Body of pancreas (tissue), 4 donors: Measurements from ENCODE around the gene CYP26C1. TPM values are rescaled to one million over a fixed set of nuclear protein-coding genes. Genes with fewer than 3 reads are reported as not detected.

ENCODE experiments used
- ATAC-seq: fragments of 150-250 bp; one replicate; pipeline ENCODE4 v1.9.1; 2016
- DNase-seq, 4 donors: peaks; one replicate each; pipeline ENCODE4 v3.0.0-alpha.2; 2019
- H3K27ac ChIP-seq, 4 donors: fragments of 200-600 bp; sonication (generic); 1 replicate in 3 of 4; 2 replicates in 1 of 4; pipeline versions ENCODE4 v1.5.1 to v1.6.1; 2016 to 2019; ENCODE audit warnings: mild to moderate bottlenecking in 1 of 4, mixed read lengths in 1 of 4, moderate library complexity in 1 of 4
- H3K27me3 ChIP-seq, 2 donors: fragments of 200-600 bp; sonication (generic); one replicate each; pipeline ENCODE4 v1.6.0; 2016; ENCODE audit warnings: mild to moderate bottlenecking in 1 of 2
- H3K36me3 ChIP-seq, 2 donors: fragments of 200-600 bp; sonication (generic); replicated peaks in 1 of 2; 2 replicates each; pipeline ENCODE4 v1.5.1; 2016; ENCODE audit warnings: low read depth in 2 of 2; ENCODE audit not compliant: insufficient read depth in 1 of 2
- H3K4me1 ChIP-seq: fragments of 200-600 bp; sonication (generic); one replicate; pipeline ENCODE4 v1.6.0; 2016
- H3K4me3 ChIP-seq, 2 donors: fragments of 200-600 bp; sonication (generic); 1 replicate in 1 of 2; 2 replicates in 1 of 2; pipeline ENCODE4 v1.5.1; 2016 to 2019
- H3K9me3 ChIP-seq, 3 donors: fragments of 200-600 bp; sonication (generic); 1 replicate in 2 of 3; 2 replicates in 1 of 3; pipeline ENCODE4 v1.5.1; 2016
- POLR2A ChIP-seq, 3 donors: fragments of 450-650 bp; IDR thresholded peaks; one replicate each; pipeline ENCODE4 v1.6.1; 2016; ENCODE audit warnings: antibody characterized with exemption in 3 of 3, mild to moderate bottlenecking in 2 of 3
- WGBS, 2 donors: methylation state at CpG; one replicate each; pipeline ENCODE4 v1.1.5; 2017; 5-methylcytosine and 5-hydroxymethylcytosine counted together
- intact Hi-C: fragments of 100-400 bp; cut with DNase I; formaldehyde crosslinking; loops from one replicate; pipeline ENCODE4 v1.15.1; 2023
- total RNA-seq, 2 donors: library from RNA; depleted of rRNA; stranded (reverse); fragments of >200 nt; gene quantifications; one replicate each; pipeline ENCODE4 v1.1.0, GENCODE V29; 2016
- TF ChIP-seq, protein P1 (sequence below), 7 experiments: fragments of 450-650 bp in 4 of 7; fragments of 200-600 bp in 3 of 7; sonication (generic) in 3 of 7; IDR thresholded peaks; one replicate each; pipeline ENCODE4 v1.5.1; 2016 to 2019; ENCODE audit warnings: antibody characterized with exemption in 7 of 7

Gene CYP26C1
- total RNA-seq, 2 donors from 2014 or later, result 0.33 to 0.52 TPM

DNA sequence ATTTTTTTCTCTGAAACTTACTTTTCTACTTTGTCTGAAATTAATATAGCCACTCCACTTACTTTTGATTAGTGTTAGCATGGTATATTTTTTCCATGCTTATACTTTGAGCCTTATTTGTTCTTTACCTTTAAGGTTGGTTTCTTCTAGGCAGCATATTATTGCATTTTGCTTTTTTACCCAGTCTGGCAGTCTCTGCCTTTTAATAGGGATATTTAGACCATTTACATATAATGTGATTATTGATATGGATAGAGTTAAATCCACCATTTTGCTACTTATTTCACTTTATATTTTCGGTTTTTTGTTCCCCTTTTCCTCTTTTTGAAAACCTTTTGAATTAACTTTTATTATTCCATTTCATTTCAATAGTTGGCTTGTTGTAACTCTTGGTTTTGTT lies 43.4 kb downstream of the CYP26C1 start:
- TF ChIP-seq, protein P1, sequence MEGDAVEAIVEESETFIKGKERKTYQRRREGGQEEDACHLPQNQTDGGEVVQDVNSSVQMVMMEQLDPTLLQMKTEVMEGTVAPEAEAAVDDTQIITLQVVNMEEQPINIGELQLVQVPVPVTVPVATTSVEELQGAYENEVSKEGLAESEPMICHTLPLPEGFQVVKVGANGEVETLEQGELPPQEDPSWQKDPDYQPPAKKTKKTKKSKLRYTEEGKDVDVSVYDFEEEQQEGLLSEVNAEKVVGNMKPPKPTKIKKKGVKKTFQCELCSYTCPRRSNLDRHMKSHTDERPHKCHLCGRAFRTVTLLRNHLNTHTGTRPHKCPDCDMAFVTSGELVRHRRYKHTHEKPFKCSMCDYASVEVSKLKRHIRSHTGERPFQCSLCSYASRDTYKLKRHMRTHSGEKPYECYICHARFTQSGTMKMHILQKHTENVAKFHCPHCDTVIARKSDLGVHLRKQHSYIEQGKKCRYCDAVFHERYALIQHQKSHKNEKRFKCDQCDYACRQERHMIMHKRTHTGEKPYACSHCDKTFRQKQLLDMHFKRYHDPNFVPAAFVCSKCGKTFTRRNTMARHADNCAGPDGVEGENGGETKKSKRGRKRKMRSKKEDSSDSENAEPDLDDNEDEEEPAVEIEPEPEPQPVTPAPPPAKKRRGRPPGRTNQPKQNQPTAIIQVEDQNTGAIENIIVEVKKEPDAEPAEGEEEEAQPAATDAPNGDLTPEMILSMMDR (IDR thresholded peaks at IDR 0.05), result no peak
- no peak for TF ChIP-seq POLR2A (IDR thresholded peaks at IDR 0.05)
- Histone ChIP-seq H3K9me3 (no peaks in the 10 kb centered on the region), H3K27me3 (no peaks in the 10 kb centered on the region), H3K4me3 (no peak overlapping the region), H3K4me1 (no peaks in the 10 kb centered on the region), H3K36me3 (no peaks in the 10 kb centered on the region), H3K27ac (no peak overlapping the region)
- 43 to 46% methylated on average over 1 of the region's 1 CpG for WGBS, 2 donors
- no peak for DNase-seq
- ATAC-seq, result no peak
- intact Hi-C loops, result no loop called here

DNA sequence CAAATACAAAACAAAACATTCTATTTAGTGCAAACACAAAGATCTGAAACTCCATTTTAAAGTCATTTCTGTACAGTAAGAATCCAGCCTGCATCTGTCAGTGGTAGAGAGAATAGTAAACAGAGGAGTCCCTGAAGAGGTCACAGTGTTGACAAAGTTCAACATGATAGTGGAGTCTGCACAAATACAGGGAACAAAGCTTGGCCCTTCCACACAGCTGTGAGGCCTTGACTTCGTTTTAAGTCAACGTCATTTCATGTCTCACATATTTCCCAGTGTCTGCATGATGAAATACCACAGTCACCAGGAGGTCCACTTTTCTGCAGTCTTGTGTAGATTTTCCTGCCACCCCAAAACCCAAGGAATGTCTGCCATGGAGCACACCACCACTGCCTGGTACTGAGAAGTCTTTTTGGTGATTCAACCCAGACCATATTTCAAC lies 46.1 kb downstream of the CYP26C1 start:
- intact Hi-C loops, result no loop called here
- H3K9me3 ChIP-seq, result no peaks in the 10 kb centered on the region
- H3K27me3 ChIP-seq, result no peaks in the 10 kb centered on the region
- H3K4me3 ChIP-seq, result no peak overlapping the region
- DNase-seq (no peak), ATAC-seq (no peak)
- 36 to 44% methylated on average over 2 of the region's 2 CpGs for WGBS, 2 donors
- no peaks in the 10 kb centered on the region for H3K36me3 ChIP-seq
- H3K4me1 ChIP-seq, result no peaks in the 10 kb centered on the region
- H3K27ac ChIP-seq, result no peak overlapping the region
- no peak for TF ChIP-seq POLR2A (IDR thresholded peaks at IDR 0.05)
- TF ChIP-seq, protein P1 (IDR thresholded peaks at IDR 0.05), result no peak

DNA sequence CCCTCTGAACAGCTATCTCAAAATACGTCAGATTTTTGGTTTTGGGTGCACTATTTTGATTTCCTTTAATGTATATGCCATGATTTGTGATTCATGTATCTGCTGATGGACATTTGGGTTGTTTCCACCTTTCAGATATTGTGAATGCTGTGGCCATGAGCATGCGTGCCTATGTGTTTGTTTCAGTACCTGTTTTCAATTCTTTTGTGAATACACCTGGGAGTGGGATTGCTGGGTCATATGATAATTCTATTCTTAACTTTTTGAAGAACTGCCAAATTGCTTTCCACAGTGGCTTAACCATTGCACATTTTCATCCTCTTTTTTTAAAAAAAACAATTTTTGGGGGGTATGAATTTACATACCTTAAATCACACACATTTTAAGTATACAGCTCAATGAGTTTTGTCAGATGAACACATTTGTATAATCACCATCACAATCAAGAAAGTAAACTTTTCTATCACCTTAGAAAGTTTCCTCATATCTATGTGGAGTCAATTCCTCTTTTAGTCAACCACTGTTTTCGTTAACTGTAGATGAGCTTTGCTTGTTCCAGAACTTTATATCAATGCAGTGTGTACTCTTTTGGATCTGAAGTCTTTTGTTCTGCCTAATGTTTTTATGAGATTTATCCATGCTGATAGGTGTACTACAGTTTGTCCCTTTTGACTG lies 50.0 kb downstream of the CYP26C1 start:
- Histone ChIP-seq H3K27me3 (no peaks in the 10 kb centered on the region), H3K27ac (no peak overlapping the region), H3K9me3 (no peaks in the 10 kb centered on the region), H3K36me3 (no peaks in the 10 kb centered on the region), H3K4me3 (no peak overlapping the region), H3K4me1 (no peaks in the 10 kb centered on the region)
- intact Hi-C loops, result no loop called here
- DNase-seq (no peak), ATAC-seq (no peak)
- whole genome bisulfite sequencing, 2 donors, result 76 to 87% methylated on average over 3 of the region's 3 CpGs
- TF ChIP-seq, protein P1 (IDR thresholded peaks at IDR 0.05), result no peak
- no peak for TF ChIP-seq POLR2A (IDR thresholded peaks at IDR 0.05)

DNA sequence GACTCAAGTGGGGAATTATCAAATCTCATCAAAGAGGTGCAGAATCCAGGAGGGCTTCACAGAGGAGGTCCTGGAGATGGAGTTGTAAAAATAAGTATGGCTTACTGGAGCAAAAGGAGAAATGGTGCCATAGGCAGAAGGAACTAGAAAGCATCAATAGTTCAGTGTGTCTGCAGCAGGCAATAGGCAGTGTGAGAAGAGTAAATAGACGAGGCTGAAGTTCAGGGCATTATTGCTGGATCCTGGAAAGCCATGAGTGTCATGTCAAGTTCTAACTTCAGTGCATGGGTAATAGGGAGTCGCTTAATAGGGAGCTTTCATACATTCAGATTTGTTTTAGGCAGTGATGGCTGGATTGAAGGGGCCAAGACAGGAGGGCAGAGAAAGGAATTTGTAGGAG lies 52.4 kb downstream of the CYP26C1 start:
- Histone ChIP-seq H3K9me3 (no peaks in the 10 kb centered on the region), H3K4me3 (no peak overlapping the region), H3K36me3 (no peaks in the 10 kb centered on the region), H3K4me1 (no peaks in the 10 kb centered on the region), H3K27ac (no peak overlapping the region), H3K27me3 (no peaks in the 10 kb centered on the region)
- no peak for TF ChIP-seq POLR2A (IDR thresholded peaks at IDR 0.05)
- TF ChIP-seq, protein P1 (IDR thresholded peaks at IDR 0.05), result no peak
- 46 to 52% methylated on average over 2 of the region's 2 CpGs for WGBS, 2 donors
- no peak for DNase-seq
- no peak for ATAC-seq
- intact Hi-C loops, result no loop called here
